Pancreas (tissue), 10 donors: Measurements from ENCODE around the gene ODF4. TPM values are rescaled to one million over a fixed set of nuclear protein-coding genes. Genes with fewer than 3 reads are reported as not detected.

ENCODE experiments used
- ATAC-seq, 4 donors: fragments of 200-7000 bp; cut with Tn5 transposase; one replicate each; pipeline versions ENCODE4 v1.8.0 to v1.9.1; 2020; ENCODE audit warnings: mild to moderate bottlenecking in 4 of 4, moderate library complexity in 4 of 4
- DNase-seq, 6 donors: peaks; one replicate each; pipeline ENCODE4 v3.0.0-alpha.2; 2020
- FAIRE-seq: peaks from 2 replicates; lab custom pipeline; 2012; peaks lifted over from hg19 to GRCh38; lab: Jason Lieb, UNC
- H3K27ac ChIP-seq, 4 donors: fragments of 200-600 bp; sonication (generic); 1 replicate in 3 of 4; 2 replicates in 1 of 4; pipeline versions ENCODE4 v1.5.0 to v1.8.0; 2020
- H3K27me3 ChIP-seq, 4 donors: fragments of 200-600 bp; one replicate each; pipeline ENCODE4 v1.8.0; 2021
- H3K36me3 ChIP-seq, 3 donors: fragments of 200-600 bp; sonication (generic) in 1 of 3; one replicate each; pipeline versions ENCODE4 v1.5.0 to v1.8.0; 2020 to 2021
- H3K4me1 ChIP-seq, 3 donors: fragments of 200-600 bp; one replicate each; pipeline ENCODE4 v1.8.0; 2021
- H3K4me3 ChIP-seq, 4 donors: fragments of 200-600 bp; sonication (generic) in 2 of 4; one replicate each; pipeline versions ENCODE4 v1.5.0 to v1.8.0; 2020 to 2021
- H3K9me3 ChIP-seq, 4 donors: fragments of 200-600 bp; one replicate each; pipeline ENCODE4 v1.8.0; 2021
- WGBS, 2 donors: extraction: QIAGEN DNeasy Blood & Tissue Kit; methylation state at CpG; one replicate each; pipeline ENCODE4 v1.1.7; 2013; 5-methylcytosine and 5-hydroxymethylcytosine counted together
- intact Hi-C, 3 donors: fragments of 100-400 bp; cut with DNase I; formaldehyde crosslinking; loops; one replicate each; pipeline versions ENCODE4 v1.11.1 to v1.14.2; 2022
- polyA plus RNA-seq, 2 donors: library from polyadenylated mRNA; stranded (reverse); fragments of 200-250 nt; gene quantifications; one replicate each; pipeline ENCODE4 v1.2.3, GENCODE V29; 2013
- total RNA-seq, 6 donors: library from RNA; stranded (reverse); fragmentation: NEBNext Ultra II Directional in 4 of 6; extraction: Animal tissue kit (Norgen Biotek cat#: 25700) in 4 of 6; gene quantifications; one replicate each; pipeline versions ENCODE4 v1.2.1 to v1.2.4, GENCODE V29; 2021 to 2023
- TF ChIP-seq, protein P1 (sequence below), 4 donors: fragments of 200-600 bp; sonication (generic) in 3 of 4; IDR thresholded peaks; one replicate each; pipeline versions ENCODE4 v1.5.0 to v1.8.0; 2021; ENCODE audit warnings: antibody characterized with exemption in 4 of 4
- donor health status: healthy with polysubstance abuse.
- donor health status: DM: no; HTN: no; CAD: no; lungs with moderate emphysema.
- donor health status: DM: no; HTN: no; CAD: no.
- donor health status: control.
- donor health status: control.
- donor health status: Bipolar disorder and iron deficiency.
- donor health status: DM: yes; HTN: yes; CAD: no.
- donor health status: DM: no; HTN: no; CAD: no.
- donor health status: DM: no; HTN: no; CAD: no.
- donor health status: DM: yes; HTN: yes; CAD: no.

Gene ODF4
- total and polyA plus RNA-seq, 8 donors, result not detected

- Histone ChIP-seq H3K27me3 (no peaks in the 10 kb centered on the region), H3K9me3 (no peaks in the 10 kb centered on the region), H3K27ac (no peak overlapping the region), H3K4me3 (no peak overlapping the region), H3K4me1 (no peaks in the 10 kb centered on the region), H3K36me3 (no peaks in the 10 kb centered on the region)
- TF ChIP-seq, protein P1, sequence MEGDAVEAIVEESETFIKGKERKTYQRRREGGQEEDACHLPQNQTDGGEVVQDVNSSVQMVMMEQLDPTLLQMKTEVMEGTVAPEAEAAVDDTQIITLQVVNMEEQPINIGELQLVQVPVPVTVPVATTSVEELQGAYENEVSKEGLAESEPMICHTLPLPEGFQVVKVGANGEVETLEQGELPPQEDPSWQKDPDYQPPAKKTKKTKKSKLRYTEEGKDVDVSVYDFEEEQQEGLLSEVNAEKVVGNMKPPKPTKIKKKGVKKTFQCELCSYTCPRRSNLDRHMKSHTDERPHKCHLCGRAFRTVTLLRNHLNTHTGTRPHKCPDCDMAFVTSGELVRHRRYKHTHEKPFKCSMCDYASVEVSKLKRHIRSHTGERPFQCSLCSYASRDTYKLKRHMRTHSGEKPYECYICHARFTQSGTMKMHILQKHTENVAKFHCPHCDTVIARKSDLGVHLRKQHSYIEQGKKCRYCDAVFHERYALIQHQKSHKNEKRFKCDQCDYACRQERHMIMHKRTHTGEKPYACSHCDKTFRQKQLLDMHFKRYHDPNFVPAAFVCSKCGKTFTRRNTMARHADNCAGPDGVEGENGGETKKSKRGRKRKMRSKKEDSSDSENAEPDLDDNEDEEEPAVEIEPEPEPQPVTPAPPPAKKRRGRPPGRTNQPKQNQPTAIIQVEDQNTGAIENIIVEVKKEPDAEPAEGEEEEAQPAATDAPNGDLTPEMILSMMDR (IDR thresholded peaks at IDR 0.05), result no peak
- DNase-seq, result no peak
- WGBS, 2 donors, result 74 to 77% methylated on average over 8 of the region's 8 CpGs
- intact Hi-C loops, result no loop called here
- no peak for FAIRE-seq
- ATAC-seq, result no peak
Observed at GRCh38 chr17:8354236-8354635, 14.6 kb downstream of the ODF4 start.

DNA sequence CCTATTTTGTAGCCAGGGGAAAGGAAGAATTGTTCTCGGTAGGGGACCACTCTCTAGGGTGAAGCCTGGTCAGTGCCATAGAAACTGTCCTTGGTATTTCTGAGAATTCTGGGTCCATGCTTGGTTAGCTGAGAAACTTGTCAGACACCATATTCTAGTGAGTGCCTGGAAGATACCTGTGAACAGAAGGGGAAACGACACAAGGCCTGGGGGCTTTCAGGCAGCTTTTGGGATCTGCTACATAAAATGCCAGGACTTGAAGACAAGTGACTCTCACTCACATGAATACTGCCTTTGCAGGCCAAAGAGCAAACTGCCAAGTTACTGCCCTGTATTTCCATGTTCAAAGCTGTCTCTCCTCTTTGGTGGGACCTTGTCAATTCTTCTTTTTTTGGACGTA, 18.3 kb downstream of the ODF4 start:
- 92 to 93% methylated on average over 3 of the region's 3 CpGs for WGBS, 2 donors
- no peaks in the 10 kb centered on the region for H3K27me3 ChIP-seq
- DNase-seq (no peak), ATAC-seq (no peak), FAIRE-seq (no peak)
- H3K27ac ChIP-seq, result no peak overlapping the region
- no peak overlapping the region for H3K4me3 ChIP-seq
- no peaks in the 10 kb centered on the region for H3K4me1 ChIP-seq
- intact Hi-C loops, result no loop called here
- TF ChIP-seq, protein P1 (IDR thresholded peaks at IDR 0.05), result no peak
- H3K36me3 ChIP-seq, result no peaks in the 10 kb centered on the region
- H3K9me3 ChIP-seq, result no peaks in the 10 kb centered on the region

GRCh38 chr17:8359769-8360168, 20.1 kb downstream of the ODF4 start:
- H3K4me3 ChIP-seq, result no peak overlapping the region
- DNase-seq, result no peak
- no peak overlapping the region for H3K27ac ChIP-seq
- intact Hi-C loops, result no loop called here
- no peaks in the 10 kb centered on the region for H3K36me3 ChIP-seq
- H3K9me3 ChIP-seq, result no peaks in the 10 kb centered on the region
- TF ChIP-seq, protein P1 (IDR thresholded peaks at IDR 0.05), result no peak
- H3K27me3 ChIP-seq, result no peaks in the 10 kb centered on the region
- no peak for FAIRE-seq
- 78 to 79% methylated on average over 5 of the region's 5 CpGs for WGBS, 2 donors
- peak in 3 of 4 donors; percentile 55 to 89 (median 72) for ATAC-seq
- H3K4me1 ChIP-seq, result no peaks in the 10 kb centered on the region

GRCh38 chr17:8360260-8360659, 20.6 kb downstream of the ODF4 start:
- H3K27me3 ChIP-seq, result no peaks in the 10 kb centered on the region
- TF ChIP-seq, protein P1 (IDR thresholded peaks at IDR 0.05), result no peak
- intact Hi-C loops, result no loop called here
- H3K4me1 ChIP-seq, result no peaks in the 10 kb centered on the region
- WGBS, 2 donors, result 28 to 32% methylated on average over 3 of the region's 3 CpGs
- no peak overlapping the region for H3K4me3 ChIP-seq
- DNase-seq, result no peak
- no peak for FAIRE-seq
- H3K36me3 ChIP-seq, result no peaks in the 10 kb centered on the region
- peak overlapping the region in 1 of 4 donors; percentile 23 for H3K27ac ChIP-seq
- peak in 2 of 4 donors; percentile 56 to 64 for ATAC-seq
- H3K9me3 ChIP-seq, result no peaks in the 10 kb centered on the region

DNA sequence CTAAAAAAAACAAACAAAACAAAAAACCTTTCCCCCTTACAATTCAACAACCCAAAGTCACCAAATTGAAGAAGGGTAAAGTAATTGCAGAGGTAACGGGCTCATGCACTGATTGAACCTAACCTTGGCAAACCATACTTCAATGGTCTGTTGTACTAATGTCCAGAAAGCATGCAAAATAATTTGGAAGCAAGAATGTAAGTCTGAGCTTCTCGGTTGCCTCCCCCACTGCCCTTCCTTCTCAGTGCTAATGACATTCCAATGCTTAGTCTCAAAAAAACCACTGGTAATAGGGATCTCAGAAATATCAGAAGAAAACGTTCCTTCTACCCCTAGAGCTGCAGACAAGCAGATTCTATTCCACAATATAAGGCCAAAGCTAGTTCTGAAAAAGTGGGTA, 21.1 kb downstream of the ODF4 start:
- peak overlapping the region in 1 of 4 donors; percentile 23 for H3K27ac ChIP-seq
- no peaks in the 10 kb centered on the region for H3K36me3 ChIP-seq
- no peak overlapping the region for H3K4me3 ChIP-seq
- TF ChIP-seq, protein P1 (IDR thresholded peaks at IDR 0.05), result no peak
- ATAC-seq, result no peak
- H3K27me3 ChIP-seq, result no peaks in the 10 kb centered on the region
- WGBS, 2 donors, result 40 to 51% methylated on average over 3 of the region's 3 CpGs
- H3K4me1 ChIP-seq, result no peaks in the 10 kb centered on the region
- no peak for DNase-seq
- no peak for FAIRE-seq
- no peaks in the 10 kb centered on the region for H3K9me3 ChIP-seq
- intact Hi-C loops, result no loop called here
